Measurements from ENCODE around the gene IQGAP1. TPM values are rescaled to one million over a fixed set of nuclear protein-coding genes. Genes with fewer than 3 reads are reported as not detected.

IQGAP1 gene
- total RNA-seq, 1 experiment from 2014 or later = 113 TPM

- Histone ChIP-seq H3K27me3 (ENCODE audit: insufficient read depth, low read length) (no peaks in the 10 kb centered on the region), H3K36me3 (ENCODE audit: control insufficient read depth in 1 of 2, insufficient read depth in 2 of 2, low read length in 2 of 2) (peaks cover 11 to 19% of the 10 kb centered on the region in 2 experiments)
- DNase-seq (ENCODE audit: low read depth, low spot score) = no peak
These were observed 71.3 kb downstream of the IQGAP1 start for GRCh38 chr15:90459368-90459767.

More at GRCh38 chr15:90459368-90459767, 71.3 kb downstream of the IQGAP1 start:
- no peaks in the 10 kb centered on the region for H3K9me2 ChIP-seq (ENCODE audit: insufficient read depth)
- no peak overlapping the region for H3K4me3 ChIP-seq (replicated peaks in 1 of 2; ENCODE audit: low read depth in 1 of 2, low read length in 2 of 2)
- intact Hi-C loops (cut with micrococcal nuclease) = no loop called here
- no peaks in the 10 kb centered on the region for H4K20me1 ChIP-seq (ENCODE audit: insufficient read depth)
- no peak overlapping the region for H3K9ac ChIP-seq (ENCODE audit: low read length)
- ChIA-PET CTCF (no interaction called here), POLR2A (no interaction called here), RAD21 (ENCODE audit: low non-redundant PET in 1 of 2, low total read pairs in 2 of 2, uncharacterized antibody in 2 of 2, unreplicated experiment in 2 of 2) (no interaction called here)
- no peak overlapping the region for H3K27ac ChIP-seq (ENCODE audit: low read depth, low read length)
- ATAC-seq = no peak
- H3K9me3 ChIP-seq (ENCODE audit: control insufficient read depth in 1 of 2, insufficient read depth in 1 of 2, low read depth in 1 of 2, low read length in 2 of 2) = no peaks in the 10 kb centered on the region
- H3K79me2 ChIP-seq (ENCODE audit: insufficient read depth, low read length) = 0 out of 2 replicates have a peak, but pooled peaks cover 9% of the 10 kb centered on the region
- no TSS peak for BruUV-seq (replicated peaks)
- H2AFZ ChIP-seq (ENCODE audit: low read depth, low read length, poor library complexity, severe bottlenecking) = no peak overlapping the region
- no peak overlapping the region for H3K4me2 ChIP-seq (ENCODE audit: low read length)
- no peak for TF ChIP-seq CEBPB (IDR thresholded peaks at IDR 0.05; ENCODE audit: low read depth)
- no peak for TF ChIP-seq CBX3 (IDR thresholded peaks at IDR 0.05; ENCODE audit: low read depth)
- TF ChIP-seq SIN3A (IDR thresholded peaks at IDR 0.05; ENCODE audit: low read depth) = no peak
- TF ChIP-seq YY1 (IDR thresholded peaks at IDR 0.05; ENCODE audit: extremely low read depth, insufficient replicate concordance, low read depth, low read length) = no peak
- TF ChIP-seq EZH2phosphoT487 (IDR thresholded peaks at IDR 0.05; ENCODE audit: borderline replicate concordance) = no peak
- TF ChIP-seq EZH2 (IDR thresholded peaks at IDR 0.05) = no peak
- no peak for TF ChIP-seq RAD21 (IDR thresholded peaks at IDR 0.05; ENCODE audit: low read depth)
- TF ChIP-seq, protein P1, sequence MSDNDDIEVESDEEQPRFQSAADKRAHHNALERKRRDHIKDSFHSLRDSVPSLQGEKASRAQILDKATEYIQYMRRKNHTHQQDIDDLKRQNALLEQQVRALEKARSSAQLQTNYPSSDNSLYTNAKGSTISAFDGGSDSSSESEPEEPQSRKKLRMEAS (IDR thresholded peaks at IDR 0.05) = no peak
- TF ChIP-seq ZNF274 (IDR thresholded peaks at IDR 0.05; ENCODE audit: low read depth, low read length) = no peak
- TF ChIP-seq JUND (IDR thresholded peaks at IDR 0.05) = no peak
- TF ChIP-seq FOSL1 (IDR thresholded peaks at IDR 0.05; ENCODE audit: low read depth) = no peak
- no peak for TF ChIP-seq SP1 (IDR thresholded peaks at IDR 0.05; ENCODE audit: low read depth)
- no peak for TF ChIP-seq ZBTB33 (IDR thresholded peaks at IDR 0.05; ENCODE audit: extremely low read depth, insufficient replicate concordance, low read length)
- no peak for TF ChIP-seq SRF (IDR thresholded peaks at IDR 0.05; ENCODE audit: low read depth)
- no peak for TF ChIP-seq ELF1 (IDR thresholded peaks at IDR 0.05; ENCODE audit: borderline replicate concordance, low read depth)
- no peaks in the 10 kb centered on the region for H3K4me1 ChIP-seq (ENCODE audit: control insufficient read depth in 1 of 2, insufficient read depth in 2 of 2, low read length in 2 of 2)
